ENCODE results near the gene TMEM132D.

The TMEM132D gene

DNA sequence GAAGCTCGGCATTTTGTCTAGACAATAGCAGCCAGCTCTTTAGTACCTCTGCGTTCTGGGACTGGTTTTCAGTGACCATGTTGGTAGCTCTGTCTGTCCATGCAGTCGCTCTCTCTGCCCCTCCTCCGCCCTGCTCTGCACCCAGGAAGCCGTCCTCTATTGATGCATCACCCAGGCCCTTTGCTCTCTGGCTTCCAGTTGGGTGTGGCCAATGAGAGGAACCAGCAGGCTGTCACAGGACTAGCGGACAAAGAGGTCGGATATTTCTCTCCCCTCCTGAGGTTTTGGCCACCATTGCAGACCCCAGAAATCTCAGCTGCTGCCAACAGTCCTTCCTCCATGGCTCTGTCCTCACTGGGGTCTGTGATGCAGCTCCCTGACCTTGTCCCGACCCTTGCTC is 180.6 kb downstream of the TMEM132D start:
- DNase-seq (ENCODE audit: low spot score): no peak

DNA sequence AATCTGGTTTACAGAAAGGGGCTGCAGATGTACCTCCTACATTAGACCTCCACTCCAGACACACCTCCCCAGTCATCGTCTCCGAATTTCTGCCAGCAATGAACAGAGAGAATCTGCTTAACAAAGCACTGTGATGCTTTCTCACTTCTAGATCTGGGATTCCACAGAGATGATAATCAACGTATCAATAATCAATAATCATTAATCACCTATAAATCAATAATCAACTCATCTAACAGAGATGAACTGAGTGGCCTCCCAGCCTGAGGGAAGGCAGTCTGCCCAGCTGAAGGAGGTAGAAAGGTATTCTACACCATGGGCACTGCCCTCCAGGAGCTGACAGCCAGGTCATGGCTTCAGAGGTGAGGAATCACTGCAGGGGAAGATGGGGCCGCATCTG is 183.2 kb downstream of the TMEM132D start:
- DNase-seq (ENCODE audit: low spot score): no peak

DNA sequence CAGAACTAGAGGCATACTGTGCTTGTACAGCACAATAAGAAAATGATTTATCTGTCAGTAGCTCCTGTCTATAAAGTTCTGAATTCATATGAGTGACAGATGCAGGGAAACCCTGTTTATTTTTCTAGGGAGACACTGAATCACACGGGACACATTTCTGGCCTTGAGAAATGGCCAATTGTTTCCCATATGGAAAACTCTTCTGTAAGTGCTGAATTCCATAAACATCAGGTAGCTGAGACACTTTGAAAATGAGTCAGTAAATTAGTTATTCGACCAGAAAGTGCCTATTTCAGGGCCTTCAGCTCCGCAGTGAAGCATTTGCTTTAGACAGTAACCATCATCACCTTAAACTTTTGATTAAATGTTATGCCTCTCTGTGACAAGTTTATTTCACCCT is 184.4 kb downstream of the TMEM132D start:
- DNase-seq (ENCODE audit: low spot score): no peak

DNA sequence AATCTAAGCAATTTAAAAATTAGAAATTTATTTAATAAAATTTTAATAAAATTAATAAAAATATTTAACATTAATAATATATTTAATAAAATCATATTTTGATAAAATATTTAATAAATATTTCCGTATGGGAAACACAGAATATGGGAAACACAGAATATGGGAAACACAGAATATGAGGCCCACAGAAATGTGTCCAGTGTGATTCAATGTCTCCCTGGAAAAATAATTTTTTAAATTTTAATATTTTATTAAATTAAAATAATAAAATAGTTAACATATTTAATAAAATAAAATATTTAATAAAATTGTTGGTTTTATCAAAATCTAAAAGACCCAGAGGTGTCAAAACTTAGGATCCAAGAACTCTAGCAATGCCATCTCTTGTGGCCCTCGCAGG is 186.4 kb downstream of the TMEM132D start:
- DNase-seq (ENCODE audit: low spot score): no peak

DNA sequence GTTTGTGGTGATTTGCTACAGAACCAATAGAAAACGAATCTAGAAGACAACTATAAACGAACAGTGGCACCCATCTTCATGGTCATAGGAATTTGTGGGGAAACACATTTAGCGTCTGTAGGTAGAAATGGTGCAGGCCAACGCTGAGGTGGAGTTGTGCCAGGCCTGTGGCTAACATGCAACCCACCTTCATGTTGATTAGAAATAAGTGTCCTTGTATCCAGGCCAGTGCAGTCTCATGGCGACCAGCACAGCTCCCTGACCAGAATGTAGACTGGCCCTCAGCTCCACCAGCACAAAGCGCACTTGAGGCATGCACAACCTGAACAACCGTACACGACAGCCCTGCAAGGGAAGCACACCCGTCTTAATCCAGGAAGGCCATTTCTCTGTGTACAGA is 187.0 kb downstream of the TMEM132D start:
- DNase-seq (ENCODE audit: low spot score): no peak

DNA sequence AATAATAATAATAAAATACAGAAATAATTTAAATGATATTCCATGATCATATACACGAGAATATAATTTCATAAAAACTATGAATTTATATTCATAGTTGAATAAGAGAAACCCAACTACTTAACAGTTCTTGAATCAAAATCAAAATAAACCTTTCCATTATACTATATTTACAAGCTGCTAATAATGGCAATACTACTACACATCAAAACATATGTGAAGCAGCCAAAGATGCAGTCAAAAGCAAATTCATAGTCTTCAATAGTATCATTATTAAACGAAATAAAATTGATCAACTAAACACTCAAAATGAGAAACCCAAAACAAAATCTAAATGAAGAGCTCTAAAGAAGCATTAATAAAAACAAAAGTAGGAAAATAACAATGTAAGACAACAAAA is 197.1 kb downstream of the TMEM132D start:
- DNase-seq (ENCODE audit: low spot score): no peak

DNA sequence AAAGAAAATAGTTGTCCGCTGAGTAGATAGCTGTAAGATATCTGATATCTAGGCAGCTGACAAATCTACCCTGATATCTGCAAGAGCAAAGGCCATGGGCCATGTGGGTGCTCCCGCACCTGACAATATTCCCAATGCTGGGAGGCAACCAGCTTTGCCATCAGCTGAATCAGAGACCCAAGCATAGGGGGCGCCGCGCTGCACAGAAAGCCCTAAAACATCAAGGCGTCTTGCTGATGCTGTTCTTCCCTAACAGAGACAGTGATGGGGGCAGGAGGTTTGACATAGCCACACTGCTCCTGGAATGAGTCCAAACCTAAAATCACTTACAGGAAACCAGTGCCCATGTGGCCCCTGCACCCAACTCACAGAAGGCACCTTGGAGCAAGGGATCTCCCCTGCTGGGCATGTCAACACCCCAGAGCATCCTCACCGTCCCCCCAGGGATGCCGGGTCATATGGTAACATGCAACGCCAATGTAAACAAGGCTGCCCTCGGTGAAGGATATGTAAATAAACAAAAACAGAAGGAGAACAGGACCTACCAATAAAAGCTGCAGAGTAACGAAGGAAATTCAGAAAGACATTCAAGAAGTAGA is 199.5 kb downstream of the TMEM132D start:
- no peak for DNase-seq (ENCODE audit: low spot score)

GRCh38 chr12:129701631-129702101 is 202.2 kb downstream of the TMEM132D start:
- DNase-seq (ENCODE audit: low spot score): no peak

- DNase-seq (ENCODE audit: low spot score): no peak
Measured at GRCh38 chr12:129700036-129700435, 203.8 kb downstream of the TMEM132D start.

DNA sequence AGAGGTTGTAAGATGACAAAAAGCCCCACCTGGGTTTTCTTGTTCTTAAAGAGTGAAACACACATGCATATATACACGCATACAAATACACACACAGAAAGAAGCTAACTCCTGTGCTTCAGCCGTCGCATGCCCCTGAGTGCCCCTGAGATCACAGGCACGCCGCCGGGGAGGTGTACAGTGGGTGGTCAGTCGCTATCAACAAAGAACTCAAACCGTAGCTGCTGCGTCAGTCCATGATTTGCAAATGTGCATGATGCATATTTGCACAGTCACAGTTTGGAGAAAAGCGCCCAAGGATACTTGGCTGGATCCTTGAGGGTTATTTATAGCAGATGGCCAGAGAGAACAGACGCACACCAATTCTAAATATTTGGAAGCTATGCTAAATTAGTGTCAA is 206.9 kb downstream of the TMEM132D start:
- no peak for DNase-seq (ENCODE audit: low spot score)

GRCh38 chr12:129696405-129696804 is 207.4 kb downstream of the TMEM132D start:
- DNase-seq (ENCODE audit: low spot score): no peak

DNA sequence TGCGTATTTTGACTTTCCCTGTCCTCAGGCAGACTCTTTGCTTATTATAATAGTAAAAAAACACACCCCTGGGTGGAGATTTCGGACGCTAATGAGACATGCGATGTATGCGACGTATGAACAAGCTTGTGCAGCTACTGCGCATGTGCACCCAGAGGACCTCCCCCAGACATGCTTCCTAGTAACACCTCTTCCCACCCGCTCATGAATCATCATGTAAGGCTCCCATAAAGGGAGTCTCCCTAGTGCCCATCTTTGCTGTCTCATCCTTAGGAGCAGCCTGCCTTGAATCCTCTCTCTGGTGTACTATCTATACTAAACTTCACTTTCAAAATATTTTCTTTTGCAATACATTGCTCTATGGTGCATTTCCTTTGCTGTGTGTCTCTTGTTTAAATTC is 210.1 kb downstream of the TMEM132D start:
- no peak for DNase-seq (ENCODE audit: low spot score)

GRCh38 chr12:129687731-129688130 is 216.1 kb downstream of the TMEM132D start:
- DNase-seq (ENCODE audit: low spot score): no peak

DNA sequence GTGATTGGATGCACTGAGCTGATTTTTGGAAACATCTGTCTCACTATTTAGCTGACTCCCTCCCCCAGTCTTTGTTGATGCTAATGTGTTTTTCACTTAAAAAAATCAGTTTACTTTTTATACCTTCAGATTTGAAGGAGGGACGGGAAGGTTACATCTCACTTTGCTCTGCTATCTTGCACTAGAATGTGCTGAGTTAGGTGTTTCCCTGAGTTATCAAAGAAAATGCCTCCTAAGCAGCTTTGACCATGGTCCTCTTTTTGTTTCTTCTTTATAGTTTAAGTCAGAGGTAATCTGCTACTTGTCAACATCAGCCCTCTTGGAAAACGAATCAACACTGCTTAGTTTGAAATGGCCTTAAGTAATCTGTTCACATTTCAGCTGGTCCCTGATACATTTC is 222.0 kb downstream of the TMEM132D start:
- no peak for DNase-seq (ENCODE audit: low spot score)

DNA sequence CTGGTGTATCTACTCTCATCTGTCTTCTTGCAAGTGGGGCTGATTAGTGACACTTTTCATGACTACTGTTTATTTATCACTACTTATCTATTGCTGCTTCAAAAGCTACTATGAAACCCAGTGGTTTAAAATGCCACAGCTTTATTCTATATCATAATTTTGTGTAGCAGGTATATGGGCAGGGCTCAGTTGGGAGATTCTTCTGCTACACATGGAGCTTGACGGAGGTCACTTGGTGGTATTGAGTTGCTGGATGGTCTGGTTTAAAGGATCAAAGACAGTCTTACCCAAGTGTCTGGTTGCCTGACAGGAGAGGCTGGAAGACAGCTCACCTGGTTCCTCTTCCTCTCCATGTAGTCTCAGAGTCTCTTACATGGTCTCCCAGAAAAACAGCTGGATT is 222.7 kb downstream of the TMEM132D start:
- DNase-seq (ENCODE audit: low spot score): no peak

GRCh38 chr12:129676411-129676810 is 227.4 kb downstream of the TMEM132D start:
- no peak for DNase-seq (ENCODE audit: low spot score)

- no peak for DNase-seq (ENCODE audit: low spot score)
Measured at GRCh38 chr12:129675947-129676346, 227.9 kb downstream of the TMEM132D start.

DNA sequence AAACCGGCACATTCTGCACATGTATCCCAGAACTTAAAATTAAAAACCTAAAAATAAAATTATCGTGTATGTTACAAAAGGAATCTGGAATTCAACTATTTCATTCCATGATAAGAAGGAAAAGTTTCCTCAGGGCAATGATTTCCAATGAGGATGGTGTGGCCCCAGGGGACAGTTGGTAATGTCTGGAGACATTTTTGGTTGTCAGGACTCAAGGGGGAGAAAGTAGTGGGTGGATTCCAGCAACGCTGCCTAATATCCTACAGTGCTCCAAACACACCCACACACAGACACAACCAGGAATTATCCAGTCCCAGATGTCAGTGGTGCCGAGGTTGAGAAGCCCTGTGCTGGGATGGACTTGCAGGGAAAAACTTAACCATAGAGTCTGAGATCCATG is 228.3 kb downstream of the TMEM132D start:
- no peak for DNase-seq (ENCODE audit: low spot score)

- no peak for DNase-seq (ENCODE audit: low spot score)
Measured at GRCh38 chr12:129673806-129674205, 230.0 kb downstream of the TMEM132D start.

DNA sequence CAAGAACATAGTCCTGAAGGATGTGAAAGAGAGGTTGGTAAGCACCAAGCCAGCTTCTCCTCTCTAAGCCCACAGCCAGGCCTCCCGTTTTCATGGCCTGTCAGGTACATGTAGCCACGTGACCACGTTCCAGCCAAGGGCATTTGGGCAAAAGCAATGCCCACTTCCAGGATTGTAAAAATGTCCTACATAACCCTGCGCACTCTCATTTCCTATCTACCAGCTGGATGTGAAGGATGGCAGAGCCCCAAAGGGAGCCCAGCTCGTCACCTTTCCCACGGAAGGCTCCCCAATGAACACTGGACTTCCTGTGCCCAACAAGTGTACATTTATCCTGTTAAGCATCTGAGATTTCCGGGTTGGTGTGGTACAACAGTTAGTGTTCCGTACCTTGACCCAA is 231.7 kb downstream of the TMEM132D start:
- DNase-seq (ENCODE audit: low spot score): no peak

GRCh38 chr12:129670256-129670920 is 233.4 kb downstream of the TMEM132D start:
- no peak for DNase-seq (ENCODE audit: low spot score)

DNA sequence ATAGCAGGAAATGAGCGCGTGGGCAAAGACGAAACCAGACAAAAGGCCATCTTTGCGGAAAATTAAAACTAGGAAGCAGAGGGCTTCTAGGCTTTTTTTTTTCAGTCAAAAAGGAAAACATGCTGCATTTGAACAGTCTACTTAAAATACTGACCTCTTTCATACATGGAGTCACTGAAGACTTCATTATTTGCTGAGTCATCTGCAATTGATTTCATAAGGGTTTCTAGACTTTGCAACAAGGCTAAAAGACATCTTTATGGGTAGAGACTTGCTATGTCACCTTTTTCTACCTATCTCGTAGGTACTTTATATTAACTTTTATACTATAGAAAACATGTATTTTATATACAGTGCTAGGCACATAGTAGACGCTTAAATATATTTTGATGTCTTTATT is 238.4 kb downstream of the TMEM132D start:
- DNase-seq (ENCODE audit: low spot score): no peak

DNA sequence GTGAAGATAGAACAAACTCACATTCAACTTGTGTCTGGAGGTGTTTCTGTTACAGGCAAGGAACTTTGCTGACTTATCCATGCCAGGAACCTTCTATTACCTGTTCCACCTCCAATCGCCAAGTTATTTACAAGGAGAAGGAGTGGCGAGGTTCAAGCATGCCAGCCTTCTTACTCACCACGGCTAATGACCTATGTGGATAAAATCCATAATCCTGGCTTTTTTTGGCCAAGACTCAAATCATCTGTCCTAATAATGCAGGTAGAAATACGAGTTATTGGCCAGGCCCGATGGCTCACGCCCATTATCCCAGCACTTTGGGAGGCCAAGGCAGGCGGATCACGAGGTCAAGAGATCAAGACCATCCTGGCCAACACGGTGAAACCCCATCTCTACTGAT is 241.6 kb downstream of the TMEM132D start:
- no peak for DNase-seq (ENCODE audit: low spot score)

DNA sequence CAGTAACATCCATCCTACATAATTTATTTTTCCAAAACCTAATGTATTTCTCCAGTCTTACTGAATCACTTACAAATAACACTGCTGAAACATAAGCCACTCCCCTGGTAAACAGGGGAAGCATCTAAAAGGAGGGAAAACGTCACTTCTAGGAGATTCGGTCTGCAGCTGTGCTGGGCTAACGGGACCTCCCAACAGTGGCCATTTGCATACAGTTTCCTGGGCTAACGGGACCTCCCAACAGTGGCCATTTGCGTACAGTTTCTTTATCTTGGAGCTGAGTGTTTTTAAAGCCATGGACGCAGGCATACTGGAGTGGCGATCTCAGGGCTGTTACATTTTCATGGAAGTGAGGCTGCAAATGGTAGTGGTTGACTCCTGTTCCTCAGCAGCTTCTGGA is 242.9 kb downstream of the TMEM132D start:
- no peak for DNase-seq (ENCODE audit: low spot score)
